ENCODE measurements around the gene CENPF.
"Not testable (repeated sequence)": the region's sequence is repeated elsewhere in the genome, so short reads cannot be mapped to it uniquely, and the experiment has no call there.

Gene CENPF

GRCh38 chr1:214584805-214585766 is 17.9 kb upstream of the CENPF start:
- peak; percentile 64 for DNase-seq

- no peak for DNase-seq
Measured at GRCh38 chr1:214586621-214587020, 16.4 kb upstream of the CENPF start.

GRCh38 chr1:214587165-214587564 is 15.8 kb upstream of the CENPF start:
- DNase-seq = no peak

GRCh38 chr1:214588963-214589597 is 13.9 kb upstream of the CENPF start:
- DNase-seq = no peak

GRCh38 chr1:214590696-214591095 is 12.3 kb upstream of the CENPF start:
- no peak for DNase-seq

- not testable (repeated sequence) for DNase-seq
Measured at GRCh38 chr1:214591918-214592317, 11.1 kb upstream of the CENPF start.

- DNase-seq = no peak
Measured at GRCh38 chr1:214593158-214593557, 9.8 kb upstream of the CENPF start.

GRCh38 chr1:214603819-214604252 is 841 bp downstream of the CENPF start:
- DNase-seq = no peak

GRCh38 chr1:214604523-214604922 is 1.5 kb downstream of the CENPF start:
- DNase-seq = no peak

GRCh38 chr1:214605484-214605883 is 2.5 kb downstream of the CENPF start:
- DNase-seq = not testable (repeated sequence)

GRCh38 chr1:214605933-214606925 is 3.2 kb downstream of the CENPF start:
- not testable (repeated sequence) for DNase-seq

- DNase-seq = not testable (repeated sequence)
Measured at GRCh38 chr1:214607492-214608215, 4.7 kb downstream of the CENPF start.

- DNase-seq = not testable (repeated sequence)
Measured at GRCh38 chr1:214608216-214608783, 5.3 kb downstream of the CENPF start.

- DNase-seq = not testable (repeated sequence)
Measured at GRCh38 chr1:214608817-214609216, 5.8 kb downstream of the CENPF start.

- DNase-seq = no peak
Measured at GRCh38 chr1:214609692-214610091, 6.7 kb downstream of the CENPF start.

GRCh38 chr1:214610136-214610535 is 7.1 kb downstream of the CENPF start:
- not testable (repeated sequence) for DNase-seq

GRCh38 chr1:214615109-214615508 is 12.1 kb downstream of the CENPF start:
- DNase-seq = no peak

- no peak for DNase-seq
Measured at GRCh38 chr1:214615871-214616270, 12.9 kb downstream of the CENPF start.

- no peak for DNase-seq
Measured at GRCh38 chr1:214617246-214617645, 14.3 kb downstream of the CENPF start.

- no peak for DNase-seq
Measured at GRCh38 chr1:214617843-214618242, 14.8 kb downstream of the CENPF start.

GRCh38 chr1:214621236-214621635 is 18.2 kb downstream of the CENPF start:
- DNase-seq = no peak

- DNase-seq = no peak
Measured at GRCh38 chr1:214623430-214623829, 20.4 kb downstream of the CENPF start.

Measured in NCI-H446 treated with DMSO at 0.1 percent for 48 hours (cell line).